LNCaP clone FGC (cell line): ENCODE measurements around the gene PLA2G4B.

Experiments
- DNase-seq: peaks from one replicate; pipeline ENCODE4 v3.0.0-alpha.2; 2011; ENCODE audit warnings: low read depth
- H3K4me3 ChIP-seq: 2 replicates; pipeline ENCODE4 v1.5.1; 2011; ENCODE audit warnings: mild to moderate bottlenecking, low read depth, low read length, control low read depth
- TF ChIP-seq, protein P1 (sequence below): IDR thresholded peaks from 2 replicates; pipeline ENCODE4 v1.5.1; 2012; ENCODE audit warnings: mild to moderate bottlenecking; ENCODE audit not compliant: control insufficient read depth, insufficient read depth; ENCODE audit errors: extremely low read depth

PLA2G4B gene

GRCh38 chr15:41849861-41850260, 11.2 kb downstream of the PLA2G4B start:
- TF ChIP-seq, protein P1, sequence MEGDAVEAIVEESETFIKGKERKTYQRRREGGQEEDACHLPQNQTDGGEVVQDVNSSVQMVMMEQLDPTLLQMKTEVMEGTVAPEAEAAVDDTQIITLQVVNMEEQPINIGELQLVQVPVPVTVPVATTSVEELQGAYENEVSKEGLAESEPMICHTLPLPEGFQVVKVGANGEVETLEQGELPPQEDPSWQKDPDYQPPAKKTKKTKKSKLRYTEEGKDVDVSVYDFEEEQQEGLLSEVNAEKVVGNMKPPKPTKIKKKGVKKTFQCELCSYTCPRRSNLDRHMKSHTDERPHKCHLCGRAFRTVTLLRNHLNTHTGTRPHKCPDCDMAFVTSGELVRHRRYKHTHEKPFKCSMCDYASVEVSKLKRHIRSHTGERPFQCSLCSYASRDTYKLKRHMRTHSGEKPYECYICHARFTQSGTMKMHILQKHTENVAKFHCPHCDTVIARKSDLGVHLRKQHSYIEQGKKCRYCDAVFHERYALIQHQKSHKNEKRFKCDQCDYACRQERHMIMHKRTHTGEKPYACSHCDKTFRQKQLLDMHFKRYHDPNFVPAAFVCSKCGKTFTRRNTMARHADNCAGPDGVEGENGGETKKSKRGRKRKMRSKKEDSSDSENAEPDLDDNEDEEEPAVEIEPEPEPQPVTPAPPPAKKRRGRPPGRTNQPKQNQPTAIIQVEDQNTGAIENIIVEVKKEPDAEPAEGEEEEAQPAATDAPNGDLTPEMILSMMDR, result no peak
- no peak for DNase-seq
- no peak overlapping the region for H3K4me3 ChIP-seq

DNA sequence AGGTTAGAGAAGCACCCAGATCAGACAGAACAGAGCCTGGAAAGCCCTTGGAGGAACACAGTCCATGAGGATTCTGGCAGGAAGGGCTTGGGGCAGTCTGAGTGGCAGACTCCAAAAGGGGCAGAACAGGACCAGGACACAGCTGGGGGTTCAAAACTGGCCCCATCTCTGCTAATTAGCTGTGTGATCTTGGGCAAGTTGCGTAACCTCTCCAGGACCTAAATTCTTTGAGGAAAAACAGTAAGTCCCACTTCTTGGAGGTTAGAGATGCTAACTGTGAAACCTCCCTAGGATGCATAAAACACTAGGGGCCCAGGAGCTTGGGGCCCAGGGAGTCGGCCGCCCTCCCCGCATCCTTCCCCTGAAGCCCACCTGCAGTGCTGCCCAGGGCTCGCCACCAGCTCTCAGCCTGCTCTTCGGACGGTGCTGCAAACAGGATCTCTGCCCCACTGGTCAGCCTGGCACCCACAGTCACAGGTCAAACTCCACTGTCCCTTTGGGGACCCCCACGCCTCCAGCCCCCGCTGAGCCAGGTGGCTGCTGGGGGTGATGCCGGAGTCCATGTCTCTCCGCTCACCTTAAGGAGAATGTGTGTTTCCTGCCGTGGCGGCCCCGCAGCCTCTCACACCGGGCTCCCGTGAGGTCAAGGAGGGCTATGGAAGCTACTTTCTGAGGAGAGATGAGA, 12.0 kb downstream of the PLA2G4B start:
- DNase-seq, result no peak
- TF ChIP-seq, protein P1, result no peak
- H3K4me3 ChIP-seq, result no peak overlapping the region

DNA sequence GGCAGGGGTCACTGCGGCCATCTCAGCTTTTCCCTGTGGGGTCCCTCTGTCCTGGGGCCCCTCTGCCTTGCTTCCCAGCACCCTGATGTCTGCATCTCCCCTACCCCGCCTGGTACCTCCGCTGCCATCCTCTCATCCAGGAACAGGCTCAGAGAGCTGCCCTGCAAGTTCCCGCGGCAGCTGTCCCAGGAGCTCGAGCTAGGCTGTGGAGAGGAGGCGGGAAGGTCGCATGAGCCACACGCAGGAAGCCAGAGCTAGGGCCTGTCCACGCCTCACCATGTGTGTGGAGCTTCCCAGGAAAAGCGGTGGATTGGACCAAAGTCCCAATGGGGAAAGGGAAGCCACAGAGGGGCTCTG, 12.5 kb downstream of the PLA2G4B start:
- H3K4me3 ChIP-seq, result no peak overlapping the region
- TF ChIP-seq, protein P1, result no peak
- no peak for DNase-seq

DNA sequence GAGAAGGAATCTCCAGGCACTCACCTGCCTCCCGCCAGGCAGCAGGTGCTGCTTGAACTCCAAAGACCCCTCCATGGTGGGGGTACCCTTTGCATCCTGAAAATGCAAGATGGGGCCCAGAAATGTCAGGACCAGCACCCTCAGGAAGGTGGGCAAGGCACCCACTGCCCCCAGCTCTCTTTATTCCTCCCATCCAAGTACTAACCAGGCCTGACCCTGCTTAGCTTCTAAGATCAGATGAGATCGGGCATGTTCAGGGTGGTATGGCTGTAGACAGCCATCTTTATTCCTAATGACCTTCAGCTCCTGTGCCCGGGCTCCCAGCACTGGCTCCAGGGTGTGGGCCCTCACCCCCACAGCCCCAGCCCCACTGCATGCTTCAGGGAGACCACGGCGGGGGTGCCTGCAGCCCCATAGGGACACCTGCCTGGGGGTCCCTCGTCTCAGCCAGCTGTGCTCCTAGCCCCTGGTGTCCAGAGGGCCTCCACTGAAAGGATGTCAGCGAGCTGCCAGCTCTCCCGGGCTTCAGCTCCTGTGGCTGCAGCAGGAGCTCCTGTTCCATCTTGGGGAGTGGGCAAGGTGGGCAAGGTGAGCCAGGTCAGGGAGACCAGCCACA, 13.2 kb downstream of the PLA2G4B start:
- DNase-seq, result no peak
- no peak overlapping the region for H3K4me3 ChIP-seq
- TF ChIP-seq, protein P1, result no peak

GRCh38 chr15:41852736-41853590, 14.3 kb downstream of the PLA2G4B start:
- DNase-seq, result no peak
- TF ChIP-seq, protein P1, result no peak
- H3K4me3 ChIP-seq, result no peak overlapping the region

- TF ChIP-seq, protein P1, result no peak
- no peak for DNase-seq
- H3K4me3 ChIP-seq, result no peak overlapping the region
Observed at GRCh38 chr15:41853831-41854230, 15.2 kb downstream of the PLA2G4B start.
